Heart left ventricle (tissue), 13 donors: ENCODE data around the gene ANXA6.

Source experiments
- CTCF ChIP-seq, 12 donors: fragments of 200-600 bp; sonication (generic) in 4 of 12; IDR thresholded peaks; one replicate each; pipeline versions ENCODE4 v1.5.0 to v1.8.0; 2018 to 2022; ENCODE audit warnings: antibody characterized with exemption in 12 of 12, mild to moderate bottlenecking in 5 of 12
- POLR2A ChIP-seq, 2 donors: fragments of 450-650 bp; IDR thresholded peaks; one replicate each; pipeline ENCODE4 v1.6.1; 2017; ENCODE audit warnings: antibody characterized with exemption in 2 of 2, mild to moderate bottlenecking in 2 of 2, moderate library complexity in 2 of 2
- donor health status: ischemic (EF 13 %, LVEDD 7.1; RV severe dilation, severe dysfunction).
- donor health status: DM: no; HTN: yes; CAD: no.
- donor health status: DM: no; HTN: no; CAD: no.
- donor health status: ischemic (EF 25% LVEDD 6.9; RV normal size, moderate dysfunction).
- donor health status: ischemic (EF 25% LVEDD 5.7; RV mildly dilated, moderate dysfunction).
- donor health status: ischemic (EF 35%, LVEDD 5.7; RV mildly dilated, moderate dysfunction).
- donor health status: nonischemic (EF 11% LVEDD 7.7; RV severe dilation, severe dysfunction).
- donor health status: DM: yes; HTN: yes; CAD: no.
- donor health status: PGD.
- donor health status: ischemic (EF 29% LVEDD 5.4; RV normal size, mild dysfunction).
- donor health status: nonischemic (EF 23%, LVEDD 6.1; RV moderate dilation, normal function).

- no peak for TF ChIP-seq CTCF (IDR thresholded peaks at IDR 0.05)
- no peak for TF ChIP-seq POLR2A (IDR thresholded peaks at IDR 0.05)
These were observed 695 bp upstream of the ANXA6 start for GRCh38 chr5:151158287-151158661.
